HL-60 (cell line): ENCODE results near the gene WDR93.

Experiments
- DNase-seq, 2 experiments: peaks; one replicate each; pipeline ENCODE4 v3.0.0-alpha.2; 2010 to 2020; ENCODE audit warnings: low read depth in 1 of 2, low spot score in 1 of 2
- H3K27ac ChIP-seq: fragments of 250-450 bp; sonication (Bioruptor Pico); replicated peaks from 2 replicates; pipeline ENCODE4 v1.5.1; 2020; ENCODE audit warnings: mild to moderate bottlenecking, moderate library complexity
- H3K27me3 ChIP-seq: fragments of 250-450 bp; sonication (Bioruptor Pico); 2 replicates; pipeline ENCODE4 v1.5.1; 2021; ENCODE audit warnings: mild to moderate bottlenecking, moderate library complexity; ENCODE audit not compliant: insufficient read depth, poor library complexity, severe bottlenecking
- H3K4me3 ChIP-seq: replicated peaks from 2 replicates; pipeline ENCODE4 v1.5.1; 2011; ENCODE audit warnings: mild to moderate bottlenecking, control low read depth, low read length; ENCODE audit not compliant: insufficient read depth
- GABPA ChIP-seq: IDR thresholded peaks from 2 replicates; pipeline ENCODE4 v1.6.1; 2012; ENCODE audit warnings: low read depth
- POLR2AphosphoS5 ChIP-seq: IDR thresholded peaks from 2 replicates; pipeline ENCODE4 v1.6.1; 2012; ENCODE audit warnings: low read depth
- SPI1 ChIP-seq: IDR thresholded peaks from 2 replicates; pipeline ENCODE4 v1.6.1; 2012; ENCODE audit warnings: low read depth, mild to moderate bottlenecking, borderline replicate concordance
- TF ChIP-seq, protein P1 (sequence below): IDR thresholded peaks from 2 replicates; pipeline ENCODE4 v1.6.1; 2012; ENCODE audit warnings: low read depth; ENCODE audit not compliant: insufficient replicate concordance
- TF ChIP-seq, protein P2 (sequence below): IDR thresholded peaks from one replicate; pipeline ENCODE4 v1.5.1; 2011; ENCODE audit warnings: low read length, control low read depth, inconsistent platforms; ENCODE audit not compliant: insufficient read depth

Gene WDR93

DNA sequence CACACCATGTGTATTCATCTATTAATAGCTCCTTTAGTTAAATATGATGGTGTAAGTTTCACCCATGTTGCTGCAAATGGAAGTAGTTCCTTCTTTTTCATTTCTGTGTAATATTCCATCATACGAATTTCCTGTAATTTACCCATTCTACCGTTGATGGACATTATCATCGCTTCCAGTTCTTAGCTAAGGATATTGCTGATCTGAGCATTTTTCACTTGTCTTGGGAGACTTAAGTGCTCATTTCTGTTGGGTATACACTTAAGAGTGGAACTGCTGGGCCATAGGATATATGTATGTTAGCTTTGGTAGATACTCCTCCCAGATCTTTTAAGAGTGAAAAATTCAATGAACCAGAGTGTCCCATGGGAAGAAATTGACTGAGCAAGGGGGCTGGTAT is 22.4 kb upstream of the WDR93 start:
- DNase-seq = no peak
- TF ChIP-seq, protein P1, sequence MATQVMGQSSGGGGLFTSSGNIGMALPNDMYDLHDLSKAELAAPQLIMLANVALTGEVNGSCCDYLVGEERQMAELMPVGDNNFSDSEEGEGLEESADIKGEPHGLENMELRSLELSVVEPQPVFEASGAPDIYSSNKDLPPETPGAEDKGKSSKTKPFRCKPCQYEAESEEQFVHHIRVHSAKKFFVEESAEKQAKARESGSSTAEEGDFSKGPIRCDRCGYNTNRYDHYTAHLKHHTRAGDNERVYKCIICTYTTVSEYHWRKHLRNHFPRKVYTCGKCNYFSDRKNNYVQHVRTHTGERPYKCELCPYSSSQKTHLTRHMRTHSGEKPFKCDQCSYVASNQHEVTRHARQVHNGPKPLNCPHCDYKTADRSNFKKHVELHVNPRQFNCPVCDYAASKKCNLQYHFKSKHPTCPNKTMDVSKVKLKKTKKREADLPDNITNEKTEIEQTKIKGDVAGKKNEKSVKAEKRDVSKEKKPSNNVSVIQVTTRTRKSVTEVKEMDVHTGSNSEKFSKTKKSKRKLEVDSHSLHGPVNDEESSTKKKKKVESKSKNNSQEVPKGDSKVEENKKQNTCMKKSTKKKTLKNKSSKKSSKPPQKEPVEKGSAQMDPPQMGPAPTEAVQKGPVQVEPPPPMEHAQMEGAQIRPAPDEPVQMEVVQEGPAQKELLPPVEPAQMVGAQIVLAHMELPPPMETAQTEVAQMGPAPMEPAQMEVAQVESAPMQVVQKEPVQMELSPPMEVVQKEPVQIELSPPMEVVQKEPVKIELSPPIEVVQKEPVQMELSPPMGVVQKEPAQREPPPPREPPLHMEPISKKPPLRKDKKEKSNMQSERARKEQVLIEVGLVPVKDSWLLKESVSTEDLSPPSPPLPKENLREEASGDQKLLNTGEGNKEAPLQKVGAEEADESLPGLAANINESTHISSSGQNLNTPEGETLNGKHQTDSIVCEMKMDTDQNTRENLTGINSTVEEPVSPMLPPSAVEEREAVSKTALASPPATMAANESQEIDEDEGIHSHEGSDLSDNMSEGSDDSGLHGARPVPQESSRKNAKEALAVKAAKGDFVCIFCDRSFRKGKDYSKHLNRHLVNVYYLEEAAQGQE = no peak
- TF ChIP-seq SPI1 = no peak
- TF ChIP-seq POLR2AphosphoS5 = no peak
- TF ChIP-seq GABPA = no peak
- TF ChIP-seq, protein P2, sequence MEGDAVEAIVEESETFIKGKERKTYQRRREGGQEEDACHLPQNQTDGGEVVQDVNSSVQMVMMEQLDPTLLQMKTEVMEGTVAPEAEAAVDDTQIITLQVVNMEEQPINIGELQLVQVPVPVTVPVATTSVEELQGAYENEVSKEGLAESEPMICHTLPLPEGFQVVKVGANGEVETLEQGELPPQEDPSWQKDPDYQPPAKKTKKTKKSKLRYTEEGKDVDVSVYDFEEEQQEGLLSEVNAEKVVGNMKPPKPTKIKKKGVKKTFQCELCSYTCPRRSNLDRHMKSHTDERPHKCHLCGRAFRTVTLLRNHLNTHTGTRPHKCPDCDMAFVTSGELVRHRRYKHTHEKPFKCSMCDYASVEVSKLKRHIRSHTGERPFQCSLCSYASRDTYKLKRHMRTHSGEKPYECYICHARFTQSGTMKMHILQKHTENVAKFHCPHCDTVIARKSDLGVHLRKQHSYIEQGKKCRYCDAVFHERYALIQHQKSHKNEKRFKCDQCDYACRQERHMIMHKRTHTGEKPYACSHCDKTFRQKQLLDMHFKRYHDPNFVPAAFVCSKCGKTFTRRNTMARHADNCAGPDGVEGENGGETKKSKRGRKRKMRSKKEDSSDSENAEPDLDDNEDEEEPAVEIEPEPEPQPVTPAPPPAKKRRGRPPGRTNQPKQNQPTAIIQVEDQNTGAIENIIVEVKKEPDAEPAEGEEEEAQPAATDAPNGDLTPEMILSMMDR = no peak
- Histone ChIP-seq H3K4me3 (no peak overlapping the region), H3K27ac (no peak overlapping the region), H3K27me3 (peaks cover 14% of the 10 kb centered on the region)

DNA sequence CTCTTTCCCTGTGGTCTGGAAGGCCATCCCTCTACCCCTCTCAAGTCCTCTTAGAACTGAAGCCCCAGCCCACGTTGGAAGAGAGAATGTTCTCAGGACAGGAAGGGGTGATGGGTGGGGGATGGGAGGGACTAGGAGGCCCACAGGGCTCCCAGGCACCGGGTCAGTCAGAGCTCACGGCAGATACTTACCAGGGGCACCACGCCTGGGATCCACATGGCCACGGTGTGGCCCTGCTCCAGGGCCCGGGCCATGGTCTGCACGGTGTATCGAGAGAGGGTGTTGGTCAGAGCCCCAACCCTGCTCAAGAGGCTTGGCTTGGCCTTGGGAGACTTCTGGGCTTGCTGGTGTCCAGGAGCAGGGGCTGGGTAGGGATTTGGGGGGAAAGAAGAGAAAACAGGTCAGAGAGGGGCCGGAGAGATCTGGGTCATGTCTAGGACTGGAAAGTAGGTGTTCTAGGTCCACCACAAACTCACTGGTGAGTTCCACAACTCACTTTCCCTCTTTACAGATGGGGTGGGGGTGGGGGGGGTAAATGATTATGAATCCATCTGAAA is 21.2 kb upstream of the WDR93 start:
- Histone ChIP-seq H3K27me3 (peaks cover 14% of the 10 kb centered on the region), H3K4me3 (no peak overlapping the region), H3K27ac (no peak overlapping the region)
- no peak for TF ChIP-seq SPI1
- TF ChIP-seq POLR2AphosphoS5 = no peak
- no peak for TF ChIP-seq GABPA
- TF ChIP-seq, protein P1 = no peak
- TF ChIP-seq, protein P2 = no peak
- DNase-seq = no peak

- peaks cover 11% of the 10 kb centered on the region for H3K27me3 ChIP-seq
- no peak for TF ChIP-seq POLR2AphosphoS5
- no peak for TF ChIP-seq GABPA
- TF ChIP-seq, protein P1 = no peak
- TF ChIP-seq SPI1 = no peak
- TF ChIP-seq, protein P2 = no peak
- DNase-seq = no peak
Measured at GRCh38 chr15:89669941-89670340, 20.7 kb upstream of the WDR93 start.

More at GRCh38 chr15:89669941-89670340, 20.7 kb upstream of the WDR93 start:
- no peak overlapping the region for H3K27ac ChIP-seq
- H3K4me3 ChIP-seq = no peak overlapping the region
